Fibroblast of pulmonary artery (primary cell): ENCODE measurements around the gene ZNF618.

Source experiments
- DNase-seq: peaks from one replicate; pipeline ENCODE4 v3.0.0-alpha.2; 2010; ENCODE audit warnings: low read depth
- H3K4me3 ChIP-seq: replicated peaks from 2 replicates; pipeline ENCODE4 v1.5.1; 2011; ENCODE audit warnings: low read depth, mild to moderate bottlenecking, control low read depth, low read length, moderate library complexity
- CTCF ChIP-seq: IDR thresholded peaks from 2 replicates; pipeline ENCODE4 v1.5.1; 2011; ENCODE audit warnings: mild to moderate bottlenecking, control low read depth, low read length, inconsistent platforms; ENCODE audit errors: missing control alignments

ZNF618 gene

GRCh38 chr9:113986931-113987330 is 110.8 kb downstream of the ZNF618 start:
- TF ChIP-seq CTCF, result no peak
- no peak for DNase-seq
- no peak overlapping the region for H3K4me3 ChIP-seq

GRCh38 chr9:113987526-113987925 is 111.4 kb downstream of the ZNF618 start:
- TF ChIP-seq CTCF, result no peak
- H3K4me3 ChIP-seq, result no peak overlapping the region
- DNase-seq, result no peak

GRCh38 chr9:113988385-113989016 is 112.4 kb downstream of the ZNF618 start:
- TF ChIP-seq CTCF, result no peak
- no peak overlapping the region for H3K4me3 ChIP-seq
- DNase-seq, result no peak

GRCh38 chr9:113989017-113989713 is 113.1 kb downstream of the ZNF618 start:
- no peak for TF ChIP-seq CTCF
- no peak overlapping the region for H3K4me3 ChIP-seq
- no peak for DNase-seq

GRCh38 chr9:113989714-113990569 is 113.8 kb downstream of the ZNF618 start:
- TF ChIP-seq CTCF, result no peak
- DNase-seq, result no peak
- H3K4me3 ChIP-seq, result no peak overlapping the region

- H3K4me3 ChIP-seq, result no peak overlapping the region
- DNase-seq, result no peak
- no peak for TF ChIP-seq CTCF
Measured at GRCh38 chr9:113990570-113990907, 114.4 kb downstream of the ZNF618 start.
